AG09319 (cell line): ENCODE results near the gene NIPBL.
"Not testable (repeated sequence)": the region's sequence is repeated elsewhere in the genome, so short reads cannot be mapped to it uniquely, and the experiment has no call there.

Source experiments
- DNase-seq: peaks from one replicate; pipeline ENCODE4 v3.0.0-alpha.2; 2010; ENCODE audit warnings: low read depth; ENCODE audit errors: extremely low read depth
- CTCF ChIP-seq: IDR thresholded peaks from 2 replicates; pipeline ENCODE4 v1.5.1; 2011; ENCODE audit warnings: low read depth, mild to moderate bottlenecking, inconsistent platforms, low read length, moderate library complexity

NIPBL gene

GRCh38 chr5:36915653-36916052 is 39.1 kb downstream of the NIPBL start:
- no peak for TF ChIP-seq CTCF
- no peak for DNase-seq

DNA sequence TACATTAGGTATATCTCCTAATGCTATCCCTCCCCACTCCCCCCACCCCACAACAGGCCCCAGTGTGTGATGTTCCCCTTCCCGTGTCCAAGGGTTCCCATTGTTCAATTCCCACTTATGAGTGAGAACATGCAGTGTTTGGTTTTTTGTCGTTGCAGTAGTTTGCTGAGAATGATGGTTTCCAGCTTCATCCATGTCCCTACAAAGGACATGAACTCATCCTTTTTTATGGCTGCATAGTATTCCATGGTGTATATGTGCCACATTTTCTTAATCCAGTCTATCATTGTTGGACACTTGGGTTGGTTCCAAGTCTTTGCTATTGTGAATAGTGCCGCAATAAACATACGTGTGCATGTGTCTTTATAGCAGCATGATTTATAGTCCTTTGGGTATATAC is 40.0 kb downstream of the NIPBL start:
- not testable (repeated sequence) for DNase-seq

GRCh38 chr5:36917358-36917757 is 40.8 kb downstream of the NIPBL start:
- DNase-seq: not testable (repeated sequence)

GRCh38 chr5:36919238-36919637 is 42.7 kb downstream of the NIPBL start:
- no peak for DNase-seq
- no peak for TF ChIP-seq CTCF

DNA sequence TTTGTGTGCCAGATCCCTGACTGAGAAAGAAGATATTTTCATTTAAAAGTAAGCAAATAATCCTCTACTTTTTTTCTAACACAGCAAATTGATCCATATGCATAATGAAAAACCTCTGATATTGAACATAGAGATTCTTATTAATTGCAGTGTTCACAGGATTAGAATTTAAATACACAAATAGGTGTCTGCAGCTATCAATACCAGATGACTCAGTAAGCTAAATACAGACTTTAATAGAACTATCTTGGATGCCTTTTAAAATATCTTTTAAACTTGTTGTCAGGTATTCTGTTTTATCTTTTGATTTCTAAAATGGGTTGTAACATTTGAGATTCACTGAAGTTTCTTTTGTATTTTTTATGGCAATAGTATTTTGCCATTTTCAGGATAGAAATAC is 43.1 kb downstream of the NIPBL start:
- no peak for DNase-seq
- TF ChIP-seq CTCF: no peak

DNA sequence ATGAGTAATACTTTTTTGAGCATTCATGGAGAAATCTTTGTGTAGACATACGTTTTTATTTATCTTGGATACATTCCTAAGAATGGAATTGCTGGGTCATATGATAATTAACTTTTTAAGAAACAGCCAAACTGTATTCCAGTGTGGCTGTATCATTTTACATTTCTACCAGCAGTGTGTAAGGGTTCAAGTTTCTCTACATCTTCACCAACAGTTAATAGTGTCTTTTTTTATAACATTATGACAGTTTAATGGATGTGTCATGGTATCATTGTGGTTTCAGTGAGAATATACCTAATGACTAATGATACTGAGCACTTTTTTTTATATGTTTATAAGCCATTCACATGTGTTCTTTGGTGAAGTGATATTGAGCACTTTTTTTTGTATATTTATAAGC is 52.4 kb downstream of the NIPBL start:
- no peak for DNase-seq
- TF ChIP-seq CTCF: no peak

DNA sequence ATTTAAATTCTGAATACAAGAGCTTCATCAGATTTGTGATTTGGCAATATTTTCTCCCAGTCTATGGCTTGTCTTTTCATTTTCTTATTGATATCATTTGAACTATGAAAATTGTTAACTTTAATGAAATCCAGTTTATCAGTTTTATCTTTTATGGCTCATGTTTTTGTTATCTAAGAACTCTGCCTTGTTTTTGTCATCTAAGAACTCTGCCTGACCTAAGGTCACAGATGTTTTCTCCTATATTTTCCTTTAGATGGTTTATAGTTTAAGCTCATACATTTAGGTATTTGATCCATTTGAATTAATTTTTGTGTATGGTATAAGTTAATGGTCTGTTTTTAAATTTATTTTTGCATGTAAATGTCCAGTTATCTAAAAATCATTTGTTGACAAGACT is 52.9 kb downstream of the NIPBL start:
- no peak for DNase-seq
- no peak for TF ChIP-seq CTCF

DNA sequence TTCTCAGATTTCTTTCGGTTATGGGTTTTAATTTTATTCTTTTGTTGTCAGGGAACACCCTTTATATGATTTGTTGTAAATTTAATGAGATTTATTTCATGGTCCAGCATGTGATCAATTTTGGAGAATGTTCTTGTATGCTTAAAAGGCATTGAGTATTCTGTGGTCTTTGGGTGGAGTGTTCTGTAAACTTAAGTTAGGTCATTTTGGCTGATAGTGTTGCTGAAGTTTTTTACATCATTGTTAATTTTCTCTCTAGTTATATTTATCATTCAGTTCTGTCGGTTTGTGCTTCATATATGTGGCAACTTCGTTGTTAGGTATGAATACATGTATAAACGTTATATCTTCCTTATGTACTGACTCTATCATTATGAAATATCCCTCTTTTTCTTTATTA is 55.5 kb downstream of the NIPBL start:
- no peak for DNase-seq
- no peak for TF ChIP-seq CTCF

GRCh38 chr5:36932699-36933098 is 56.1 kb downstream of the NIPBL start:
- TF ChIP-seq CTCF: no peak
- no peak for DNase-seq
